HCT116 (cell line): ENCODE results near the gene SNCA. TPM values are rescaled to one million over a fixed set of nuclear protein-coding genes. Genes with fewer than 3 reads are reported as not detected.

Experiments used
- ATAC-seq: fragments of 200-7000 bp; cut with Tn5 transposase; 2 replicates; pipeline ENCODE4 v1.9.1; 2020; ENCODE audit warnings: mild to moderate bottlenecking, moderate library complexity
- BruUV-seq: library from RNA; stranded (reverse); fragments of 400-500 nt; replicated peaks from 2 replicates; lab custom pipeline; 2021; lab: Mats Ljungman, UMichigan
- CTCF ChIA-PET: fragments of 300-600 bp; sonication (Branson Sonifier 250); formaldehyde crosslinking; loops from one replicate; lab custom pipeline; 2021; ENCODE audit warnings: antibody characterized with exemption; lab: Charles Lee
- POLR2A ChIA-PET: fragments of 300-600, 350-600 bp; sonication (Branson Sonifier 250); formaldehyde crosslinking; loops from one replicate; lab custom pipeline; 2021; ENCODE audit warnings: antibody characterized with exemption; lab: Charles Lee
- RAD21 ChIA-PET, 2 experiments: fragments of 300-600 bp; sonication (Branson Sonifier 250); formaldehyde crosslinking; loops; one replicate each; lab custom pipeline; 2023; ENCODE audit warnings: low total read pairs in 2 of 2; ENCODE audit not compliant: uncharacterized antibody in 2 of 2, unreplicated experiment in 2 of 2, low non-redundant PET in 1 of 2; lab: Charles Lee
- DNase-seq: peaks from one replicate; pipeline ENCODE4 v3.0.0-alpha.2; 2010; ENCODE audit warnings: low read depth, low spot score
- H2AFZ ChIP-seq: fragments of 200-600 bp; shearing (Covaris generic), sonication (generic); 2 replicates; pipeline ENCODE4 v1.6.1; 2017; ENCODE audit warnings: low read depth, mixed run types, mixed read lengths, antibody characterized with exemption, low read length; ENCODE audit not compliant: poor library complexity, severe bottlenecking
- H3K27ac ChIP-seq: 2 replicates; pipeline ENCODE4 v1.5.1; 2012; ENCODE audit warnings: low read depth, low read length
- H3K27me3 ChIP-seq: fragments of 200-600 bp; sonication (generic); 2 replicates; pipeline ENCODE4 v1.6.1; 2016; ENCODE audit warnings: mixed run types, low read length, mixed read lengths; ENCODE audit not compliant: insufficient read depth
- H3K36me3 ChIP-seq, 2 experiments: fragments of 200-500 bp in 1 of 2; fragments of 200-600 bp in 1 of 2; sonication (Bioruptor generic) in 1 of 2; sonication (generic) in 1 of 2; 2 replicates each; pipeline versions ENCODE4 v1.5.1 to v1.6.1; 2014 to 2016; ENCODE audit warnings: low read length in 2 of 2, inconsistent platforms in 1 of 2, mixed read lengths in 1 of 2, mixed run types in 1 of 2; ENCODE audit not compliant: insufficient read depth in 2 of 2, control insufficient read depth in 1 of 2
- H3K4me1 ChIP-seq, 2 experiments: fragments of 200-600 bp in 1 of 2; sonication (generic) in 1 of 2; 2 replicates each; pipeline versions ENCODE4 v1.5.1 to v1.6.1; 2012 to 2017; ENCODE audit warnings: low read length in 2 of 2, inconsistent platforms in 1 of 2, mild to moderate bottlenecking in 1 of 2, mixed read lengths in 1 of 2, mixed run types in 1 of 2, moderate library complexity in 1 of 2; ENCODE audit not compliant: insufficient read depth in 2 of 2, control insufficient read depth in 1 of 2
- H3K4me2 ChIP-seq: fragments of 200-600 bp; sonication (generic); 2 replicates; pipeline ENCODE4 v1.6.1; 2017; ENCODE audit warnings: mixed run types, low read length, mixed read lengths
- H3K4me3 ChIP-seq, 2 experiments: fragments of 200-600 bp in 1 of 2; sonication (generic) in 1 of 2; replicated peaks in 1 of 2; 2 replicates each; pipeline ENCODE4 v1.5.1; 2011 to 2016; ENCODE audit warnings: low read length in 2 of 2, control low read depth in 1 of 2, low read depth in 1 of 2, mild to moderate bottlenecking in 1 of 2, mixed read lengths in 1 of 2, mixed run types in 1 of 2
- H3K79me2 ChIP-seq: fragments of 200-600 bp; sonication (generic); 2 replicates; pipeline ENCODE4 v1.6.1; 2017; ENCODE audit warnings: mild to moderate bottlenecking, mixed run types, low read length, moderate library complexity, mixed read lengths; ENCODE audit not compliant: insufficient read depth
- H3K9ac ChIP-seq: fragments of 200-600 bp; sonication (generic); 2 replicates; pipeline ENCODE4 v1.6.1; 2016; ENCODE audit warnings: low read length, mixed read lengths
- H3K9me2 ChIP-seq: fragments of 200-600 bp; sonication (generic), shearing (Covaris generic); 2 replicates; pipeline ENCODE4 v1.6.1; 2017; ENCODE audit warnings: mixed run types, mild to moderate bottlenecking, moderate library complexity; ENCODE audit not compliant: insufficient read depth
- H3K9me3 ChIP-seq, 2 experiments: fragments of 200-500 bp in 1 of 2; fragments of 200-600 bp in 1 of 2; sonication (Bioruptor generic) in 1 of 2; sonication (generic) in 1 of 2; 2 replicates each; pipeline ENCODE4 v1.6.1; 2014 to 2017; ENCODE audit warnings: low read length in 2 of 2, mixed read lengths in 2 of 2, inconsistent platforms in 1 of 2, low read depth in 1 of 2, mild to moderate bottlenecking in 1 of 2, mixed run types in 1 of 2, moderate library complexity in 1 of 2; ENCODE audit not compliant: control insufficient read depth in 1 of 2, insufficient read depth in 1 of 2
- H4K20me1 ChIP-seq: fragments of 200-600 bp; sonication (generic), shearing (Covaris generic); 2 replicates; pipeline ENCODE4 v1.6.1; 2017; ENCODE audit warnings: mixed run types, mild to moderate bottlenecking, moderate library complexity; ENCODE audit not compliant: insufficient read depth
- CEBPB ChIP-seq: IDR thresholded peaks from 2 replicates; pipeline ENCODE4 v1.6.1; 2012; ENCODE audit warnings: low read depth
- EGR1 ChIP-seq: IDR thresholded peaks from 2 replicates; pipeline ENCODE4 v1.6.1; 2012; ENCODE audit warnings: low read depth
- ELF1 ChIP-seq: IDR thresholded peaks from 2 replicates; pipeline ENCODE4 v1.6.1; 2012; ENCODE audit warnings: low read depth, borderline replicate concordance
- EZH2phosphoT487 ChIP-seq: fragments of 200-600 bp; IDR thresholded peaks from 2 replicates; pipeline ENCODE4 v1.6.1; 2018; ENCODE audit warnings: antibody characterized with exemption, borderline replicate concordance
- FOSL1 ChIP-seq: IDR thresholded peaks from 2 replicates; pipeline ENCODE4 v1.6.1; 2012; ENCODE audit warnings: low read depth
- JUND ChIP-seq: IDR thresholded peaks from 2 replicates; pipeline ENCODE4 v1.6.1; 2012
- POLR2AphosphoS5 ChIP-seq: IDR thresholded peaks from 2 replicates; pipeline ENCODE4 v1.6.1; 2011; ENCODE audit warnings: mild to moderate bottlenecking, low read depth, low read length, moderate library complexity
- SIN3A ChIP-seq: IDR thresholded peaks from 2 replicates; pipeline ENCODE4 v1.6.1; 2012; ENCODE audit warnings: low read depth
- SRF ChIP-seq: IDR thresholded peaks from 2 replicates; pipeline ENCODE4 v1.6.1; 2012; ENCODE audit warnings: low read depth
- TCF7L2 ChIP-seq: IDR thresholded peaks from 2 replicates; pipeline ENCODE4 v1.7.0; 2011; ENCODE audit warnings: borderline replicate concordance, inconsistent platforms; ENCODE audit not compliant: insufficient read depth, insufficient read length; ENCODE audit errors: extremely low read depth
- YY1 ChIP-seq: IDR thresholded peaks from 2 replicates; pipeline ENCODE4 v1.6.1; 2011; ENCODE audit warnings: low read length, low read depth, moderate library complexity, mild to moderate bottlenecking; ENCODE audit not compliant: insufficient replicate concordance; ENCODE audit errors: extremely low read depth
- ZFX ChIP-seq: fragments of 450-650 bp; IDR thresholded peaks from 2 replicates; pipeline ENCODE4 v1.6.1; 2017
- intact Hi-C: fragments of 100-400 bp; cut with micrococcal nuclease; formaldehyde crosslinking; loops from 2 replicates; pipeline ENCODE4 v1.10.0; 2022
- total RNA-seq: library from RNA; stranded (reverse); gene quantifications from one replicate; pipeline ENCODE4 v1.2.1, GENCODE V29; 2021; ENCODE audit not compliant: unreplicated experiment
- TF ChIP-seq, protein P1 (sequence below): IDR thresholded peaks from 2 replicates; pipeline ENCODE4 v1.6.1; 2011; ENCODE audit warnings: mild to moderate bottlenecking, low read length, moderate library complexity; ENCODE audit not compliant: insufficient replicate concordance; ENCODE audit errors: extremely low read depth
- TF ChIP-seq, protein P2 (sequence below), 3 experiments: fragments of 200-600 bp in 1 of 3; sonication (generic) in 1 of 3; IDR thresholded peaks in 2 of 3; conservative IDR thresholded peaks in 1 of 3; 2 replicates each; pipeline ENCODE4 v1.5.1; 2012 to 2017; ENCODE audit warnings: low read depth in 2 of 3, low read length in 2 of 3, antibody characterized with exemption in 1 of 3, borderline replicate concordance in 1 of 3, control low read depth in 1 of 3, mild to moderate bottlenecking in 1 of 3, mixed read lengths in 1 of 3, mixed run types in 1 of 3, moderate library complexity in 1 of 3; ENCODE audit not compliant: insufficient read depth in 1 of 3
- TF ChIP-seq, protein P3 (sequence below): IDR thresholded peaks from 2 replicates; pipeline ENCODE4 v1.6.1; 2012

The SNCA gene
- total RNA-seq, 1 experiment from 2014 or later: 1.0 TPM

DNA sequence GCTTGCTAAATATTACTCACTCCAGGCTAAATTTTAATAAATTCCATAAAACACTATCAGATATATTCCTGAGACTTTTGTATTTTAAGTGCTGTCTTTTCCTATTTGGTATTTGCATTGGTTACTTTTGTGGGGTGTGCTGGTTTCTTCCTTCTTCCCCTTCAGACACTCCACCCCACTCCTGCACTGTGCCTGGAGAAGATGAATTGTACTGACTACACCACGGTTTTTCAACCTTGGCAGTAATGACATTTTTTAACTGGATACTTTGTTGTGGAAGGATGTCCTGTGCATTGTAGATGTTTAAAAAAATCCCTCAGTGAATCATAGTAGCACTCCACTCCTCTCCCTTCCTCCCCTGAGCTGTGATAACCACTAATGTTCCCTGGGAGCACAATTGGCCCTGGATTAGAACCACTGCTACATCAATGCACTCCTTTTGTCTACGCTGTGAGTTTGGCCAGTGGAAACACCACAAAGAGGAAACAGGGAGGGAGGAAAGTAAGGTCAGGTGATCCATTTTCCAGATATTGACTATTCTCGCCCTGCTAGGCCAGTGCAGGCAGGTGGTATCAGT, 36.3 kb downstream of the SNCA start:
- CTCF ChIA-PET: no interaction called here
- POLR2A ChIA-PET: no interaction called here
- Histone ChIP-seq H3K79me2 (no peaks in the 10 kb centered on the region), H3K9ac (no peak overlapping the region), H3K27ac (no peak overlapping the region), H2AFZ (no peak overlapping the region), H3K9me3 (no peaks in the 10 kb centered on the region), H3K27me3 (no peaks in the 10 kb centered on the region), H3K4me3 (no peak overlapping the region), H3K4me1 (no peaks in the 10 kb centered on the region), H3K36me3 (no peaks in the 10 kb centered on the region), H4K20me1 (no peaks in the 10 kb centered on the region), H3K4me2 (no peak overlapping the region), H3K9me2 (no peaks in the 10 kb centered on the region)
- BruUV-seq: no TSS peak
- TF ChIP-seq, protein P1, sequence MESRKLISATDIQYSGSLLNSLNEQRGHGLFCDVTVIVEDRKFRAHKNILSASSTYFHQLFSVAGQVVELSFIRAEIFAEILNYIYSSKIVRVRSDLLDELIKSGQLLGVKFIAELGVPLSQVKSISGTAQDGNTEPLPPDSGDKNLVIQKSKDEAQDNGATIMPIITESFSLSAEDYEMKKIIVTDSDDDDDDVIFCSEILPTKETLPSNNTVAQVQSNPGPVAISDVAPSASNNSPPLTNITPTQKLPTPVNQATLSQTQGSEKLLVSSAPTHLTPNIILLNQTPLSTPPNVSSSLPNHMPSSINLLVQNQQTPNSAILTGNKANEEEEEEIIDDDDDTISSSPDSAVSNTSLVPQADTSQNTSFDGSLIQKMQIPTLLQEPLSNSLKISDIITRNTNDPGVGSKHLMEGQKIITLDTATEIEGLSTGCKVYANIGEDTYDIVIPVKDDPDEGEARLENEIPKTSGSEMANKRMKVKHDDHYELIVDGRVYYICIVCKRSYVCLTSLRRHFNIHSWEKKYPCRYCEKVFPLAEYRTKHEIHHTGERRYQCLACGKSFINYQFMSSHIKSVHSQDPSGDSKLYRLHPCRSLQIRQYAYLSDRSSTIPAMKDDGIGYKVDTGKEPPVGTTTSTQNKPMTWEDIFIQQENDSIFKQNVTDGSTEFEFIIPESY: no peak
- TF ChIP-seq CEBPB (no peak), ZFX (no peak), YY1 (no peak), SRF (no peak), JUND (no peak), ELF1 (no peak), EZH2phosphoT487 (no peak), POLR2AphosphoS5 (no peak), TCF7L2 (no peak), SIN3A (no peak), FOSL1 (no peak), EGR1 (no peak)
- TF ChIP-seq, protein P2, sequence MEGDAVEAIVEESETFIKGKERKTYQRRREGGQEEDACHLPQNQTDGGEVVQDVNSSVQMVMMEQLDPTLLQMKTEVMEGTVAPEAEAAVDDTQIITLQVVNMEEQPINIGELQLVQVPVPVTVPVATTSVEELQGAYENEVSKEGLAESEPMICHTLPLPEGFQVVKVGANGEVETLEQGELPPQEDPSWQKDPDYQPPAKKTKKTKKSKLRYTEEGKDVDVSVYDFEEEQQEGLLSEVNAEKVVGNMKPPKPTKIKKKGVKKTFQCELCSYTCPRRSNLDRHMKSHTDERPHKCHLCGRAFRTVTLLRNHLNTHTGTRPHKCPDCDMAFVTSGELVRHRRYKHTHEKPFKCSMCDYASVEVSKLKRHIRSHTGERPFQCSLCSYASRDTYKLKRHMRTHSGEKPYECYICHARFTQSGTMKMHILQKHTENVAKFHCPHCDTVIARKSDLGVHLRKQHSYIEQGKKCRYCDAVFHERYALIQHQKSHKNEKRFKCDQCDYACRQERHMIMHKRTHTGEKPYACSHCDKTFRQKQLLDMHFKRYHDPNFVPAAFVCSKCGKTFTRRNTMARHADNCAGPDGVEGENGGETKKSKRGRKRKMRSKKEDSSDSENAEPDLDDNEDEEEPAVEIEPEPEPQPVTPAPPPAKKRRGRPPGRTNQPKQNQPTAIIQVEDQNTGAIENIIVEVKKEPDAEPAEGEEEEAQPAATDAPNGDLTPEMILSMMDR (IDR thresholded peaks at IDR 0.05 in 2 of 3, conservative IDR thresholded peaks at IDR 0.05 in 1 of 3; ENCODE audit: borderline replicate concordance in 1 of 3, insufficient read depth in 1 of 3, low read depth in 2 of 3, low read length in 2 of 3): no peak
- TF ChIP-seq, protein P3, sequence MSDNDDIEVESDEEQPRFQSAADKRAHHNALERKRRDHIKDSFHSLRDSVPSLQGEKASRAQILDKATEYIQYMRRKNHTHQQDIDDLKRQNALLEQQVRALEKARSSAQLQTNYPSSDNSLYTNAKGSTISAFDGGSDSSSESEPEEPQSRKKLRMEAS: no peak
- RAD21 ChIA-PET: no interaction called here
- DNase-seq (no peak), ATAC-seq (no peak)
- intact Hi-C loops: no loop called here
